ENCODE data around the gene COMMD9. TPM values are rescaled to one million over a fixed set of nuclear protein-coding genes. Genes with fewer than 3 reads are reported as not detected.

The COMMD9 gene
- total RNA-seq, 2 experiments from 2014 or later: 33.6 to 34.6 TPM

- H3K27ac Mint-ChIP-seq: no peak overlapping the region
- intact Hi-C loops (cut with DNase I, micrococcal nuclease): loop anchor here in 1 of 2 experiments (5.0 kb wide), 1 partner anchor 187 kb away; no protein-coding TSS in a partner anchor
Observed at GRCh38 chr11:36305047-36305446, 15.8 kb upstream of the COMMD9 start.

GRCh38 chr11:36304351-36304750, 15.1 kb upstream of the COMMD9 start:
- no peak for ATAC-seq (ENCODE audit: poor library complexity)
- H3K27me3 Mint-ChIP-seq: peaks cover 9% of the 10 kb centered on the region
- peaks cover 0 to 4% of the 10 kb centered on the region in 2 experiments for H3K27me3 ChIP-seq (ENCODE audit: control insufficient read depth in 1 of 2, insufficient read depth in 2 of 2, low read length in 2 of 2)
- H3K4me1 ChIP-seq (ENCODE audit: insufficient read depth, low read length): no peaks in the 10 kb centered on the region
- no peak overlapping the region for H3K4me3 Mint-ChIP-seq
- H3K36me3 ChIP-seq (ENCODE audit: insufficient read depth, low read length): no peaks in the 10 kb centered on the region
- DNase-seq: no peak
- ChIA-PET CTCF (no interaction called here), POLR2A (no interaction called here)
- intact Hi-C loops (cut with DNase I, micrococcal nuclease): no loop called here
- no peaks in the 10 kb centered on the region for H3K9me3 Mint-ChIP-seq
- H3K27ac Mint-ChIP-seq: no peak overlapping the region
- no peak overlapping the region for H3K4me3 ChIP-seq (ENCODE audit: low read length)
- TF ChIP-seq CTCF (IDR thresholded peaks at IDR 0.05): no peak
- H3K4me1 Mint-ChIP-seq (ENCODE audit: low read depth): peaks cover 7% of the 10 kb centered on the region
- no peak overlapping the region for H3K27ac ChIP-seq (ENCODE audit: low read depth in 1 of 2, low read length in 2 of 2)
- H3K9me3 ChIP-seq (ENCODE audit: control insufficient read depth in 1 of 2, insufficient read depth in 1 of 2, low read length in 2 of 2): no peaks in the 10 kb centered on the region
- no peaks in the 10 kb centered on the region for H3K36me3 Mint-ChIP-seq (ENCODE audit: low read depth)

More at GRCh38 chr11:36305047-36305446, 15.8 kb upstream of the COMMD9 start:
- H3K4me1 ChIP-seq (ENCODE audit: insufficient read depth, low read length): no peaks in the 10 kb centered on the region
- peaks cover 0 to 4% of the 10 kb centered on the region in 2 experiments for H3K27me3 ChIP-seq (ENCODE audit: control insufficient read depth in 1 of 2, insufficient read depth in 2 of 2, low read length in 2 of 2)
- no peak overlapping the region for H3K4me3 Mint-ChIP-seq
- no peaks in the 10 kb centered on the region for H3K36me3 Mint-ChIP-seq (ENCODE audit: low read depth)
- H3K4me3 ChIP-seq (ENCODE audit: low read length): no peak overlapping the region
- peaks cover 7% of the 10 kb centered on the region for H3K4me1 Mint-ChIP-seq (ENCODE audit: low read depth)
- peaks cover 13% of the 10 kb centered on the region for H3K27me3 Mint-ChIP-seq
- H3K9me3 ChIP-seq (ENCODE audit: control insufficient read depth in 1 of 2, insufficient read depth in 1 of 2, low read length in 2 of 2): no peaks in the 10 kb centered on the region
- ChIA-PET CTCF (no interaction called here), POLR2A (no interaction called here)
- no peaks in the 10 kb centered on the region for H3K36me3 ChIP-seq (ENCODE audit: insufficient read depth, low read length)
- ATAC-seq (ENCODE audit: poor library complexity): no peak
- DNase-seq: no peak
- H3K27ac ChIP-seq (ENCODE audit: low read depth in 1 of 2, low read length in 2 of 2): no peak overlapping the region
- no peak for TF ChIP-seq CTCF (IDR thresholded peaks at IDR 0.05)
- H3K9me3 Mint-ChIP-seq: no peaks in the 10 kb centered on the region

- H3K27ac Mint-ChIP-seq: no peak overlapping the region
- H3K36me3 Mint-ChIP-seq (ENCODE audit: low read depth): no peaks in the 10 kb centered on the region
- CTCF ChIA-PET: interaction anchor here (1.0 kb wide), 1 partner anchor 8 kb away, joined by 3 read pairs; no protein-coding TSS in a partner anchor
- Histone ChIP-seq H3K27me3 (ENCODE audit: control insufficient read depth in 1 of 2, insufficient read depth in 2 of 2, low read length in 2 of 2) (no peaks in the 10 kb centered on the region), H3K36me3 (ENCODE audit: insufficient read depth, low read length) (no peaks in the 10 kb centered on the region), H3K9me3 (ENCODE audit: control insufficient read depth in 1 of 2, insufficient read depth in 1 of 2, low read length in 2 of 2) (no peaks in the 10 kb centered on the region), H3K4me1 (ENCODE audit: insufficient read depth, low read length) (no peaks in the 10 kb centered on the region), H3K27ac (ENCODE audit: low read depth in 1 of 2, low read length in 2 of 2) (no peak overlapping the region), H3K4me3 (ENCODE audit: low read length) (no peak overlapping the region)
- H3K27me3 Mint-ChIP-seq: no peaks in the 10 kb centered on the region
- no peak overlapping the region for H3K4me3 Mint-ChIP-seq
- ATAC-seq (ENCODE audit: poor library complexity) (no peak), DNase-seq (no peak)
- no peak for TF ChIP-seq CTCF (IDR thresholded peaks at IDR 0.05)
- no peaks in the 10 kb centered on the region for H3K4me1 Mint-ChIP-seq (ENCODE audit: low read depth)
- H3K9me3 Mint-ChIP-seq: no peaks in the 10 kb centered on the region
- intact Hi-C loops (cut with DNase I, micrococcal nuclease): no loop called here
- POLR2A ChIA-PET: interaction anchor here (0.6 to 1.1 kb wide), 2 partner anchors 11 to 112 kb away, joined by 3 to 4 read pairs; no protein-coding TSS in a partner anchor
Observed at GRCh38 chr11:36300650-36301049, 11.4 kb upstream of the COMMD9 start.
